Measurements from ENCODE around the gene ICAM4. TPM values are rescaled to one million over a fixed set of nuclear protein-coding genes. Genes with fewer than 3 reads are reported as not detected.

ICAM4 gene
- total and polyA plus RNA-seq, 2 of the 13 experiments (the other 11 are each of a cell fraction or from before 2014, with no cell fraction given), result 2.9 to 4.0 TPM

- in situ Hi-C loops (cut with HindIII; ENCODE audit: extremely low pct_ligation_motif_present, low pct_unique_long_range_greater_than_20kb) (no loop called here), intact Hi-C loops (cut with micrococcal nuclease; ENCODE audit: unreplicated experiment) (no loop called here)
- Histone ChIP-seq H3K36me3 (replicated peaks in 1 of 2; ENCODE audit: control insufficient read depth in 1 of 2, insufficient read depth in 2 of 2, low read length in 2 of 2) (peaks cover 29 to 56% of the 10 kb centered on the region in 2 experiments), H3K9ac (ENCODE audit: insufficient read depth, low read depth, low read length) (no peak overlapping the region), H3K27me3 (ENCODE audit: control insufficient read depth in 1 of 2, insufficient read depth in 2 of 2, low read length in 2 of 2) (no peaks in the 10 kb centered on the region; a peak in 1 of 5 replicates), H3K4me2 (ENCODE audit: low read depth, low read length) (no peak overlapping the region), H3K4me1 (ENCODE audit: insufficient read depth, low read length) (peaks cover 11% of the 10 kb centered on the region), H3K79me2 (ENCODE audit: insufficient read depth, low read length) (peaks cover 37% of the 10 kb centered on the region), H3K9me3 (ENCODE audit: low read length) (no peaks in the 10 kb centered on the region), H2AFZ (ENCODE audit: low read length) (no peak overlapping the region), H3K27ac (ENCODE audit: extremely low read length, insufficient read depth, low read length) (no peak overlapping the region), H3K4me3 (replicated peaks in 1 of 3; ENCODE audit: insufficient read depth in 1 of 3, low read depth in 2 of 3, low read length in 3 of 3) (no peak overlapping the region), H4K20me1 (ENCODE audit: insufficient read depth, low read length) (peaks cover 17% of the 10 kb centered on the region; the same call in 1 of the 2 replicates)
- TF ChIP-seq SMAD1 (CRISPR knock-in tag; IDR thresholded peaks at IDR 0.05; ENCODE audit: borderline replicate concordance, low read depth), result no peak
- no peak for TF ChIP-seq SIN3B (IDR thresholded peaks at IDR 0.05; ENCODE audit: low read length)
- no peak for TF ChIP-seq GATA4 (IDR thresholded peaks at IDR 0.05; ENCODE audit: borderline replicate concordance, low read depth)
- no peak for TF ChIP-seq ZNF660 (CRISPR knock-in tag; IDR thresholded peaks at IDR 0.05; ENCODE audit: borderline replicate concordance, low read depth)
- TF ChIP-seq ATF6 (CRISPR knock-in tag; conservative IDR thresholded peaks at IDR 0.05), result no peak
- no peak for TF ChIP-seq RFX5 (IDR thresholded peaks at IDR 0.05; ENCODE audit: low read depth, low read length)
- WGBS (ENCODE audit: low lambda C conversion rate), result 96% methylated on average over 13 of the region's 13 CpGs
- DNase-seq (ENCODE audit: low spot score) (no peak), FAIRE-seq (no peak), ATAC-seq (no peak)
- ChIA-PET CTCF (ENCODE audit: low intra/inter-chr PET ratio, low total read pairs) (no interaction called here), POLR2A (interaction anchor here (1.7 kb wide), 1 partner anchor 59 kb away, joined by 4 read pairs; the partner anchor contains the start of gene ICAM1)
- no TSS peak for BruUV-seq (replicated peaks)
Observed at GRCh38 chr19:10329555-10329954, 42.8 kb downstream of the ICAM4 start.
